HG03469 (cell line): Measurements from ENCODE around the gene DRAM1.

Experiments used
- ATAC-seq: cut with Tn5 transposase; IDR thresholded peaks from one replicate; pipeline ENCODE4 v1.9.1; 2021; ENCODE audit warnings: mild to moderate bottlenecking, moderate library complexity, moderate number of reproducible peaks; ENCODE audit not compliant: unreplicated experiment

DRAM1 gene

GRCh38 chr12:101939306-101939705 lies 61.9 kb downstream of the DRAM1 start:
- no peak for ATAC-seq

GRCh38 chr12:101939856-101940265 lies 62.5 kb downstream of the DRAM1 start:
- ATAC-seq: no peak

GRCh38 chr12:101940400-101940950 lies 63.1 kb downstream of the DRAM1 start:
- no peak for ATAC-seq

GRCh38 chr12:101941306-101942249 lies 64.2 kb downstream of the DRAM1 start:
- ATAC-seq: peak; percentile 80

DNA sequence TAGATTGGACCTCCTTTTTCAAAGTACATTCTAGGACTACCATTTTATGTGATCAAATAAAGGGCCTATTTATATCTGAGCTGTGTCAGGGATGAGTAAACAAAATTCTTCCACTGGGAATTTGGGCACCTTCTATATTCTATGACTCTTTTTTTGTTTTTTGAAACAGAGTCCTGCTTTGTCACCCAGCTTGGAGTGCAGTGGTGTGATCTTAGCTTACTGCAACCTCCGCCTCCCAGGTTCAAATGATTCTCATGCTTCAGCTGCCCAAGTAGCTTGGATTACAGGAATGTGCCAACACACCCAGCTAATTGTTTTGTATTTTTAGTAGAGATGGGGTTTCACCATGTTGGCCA lies 64.8 kb downstream of the DRAM1 start:
- no peak for ATAC-seq

DNA sequence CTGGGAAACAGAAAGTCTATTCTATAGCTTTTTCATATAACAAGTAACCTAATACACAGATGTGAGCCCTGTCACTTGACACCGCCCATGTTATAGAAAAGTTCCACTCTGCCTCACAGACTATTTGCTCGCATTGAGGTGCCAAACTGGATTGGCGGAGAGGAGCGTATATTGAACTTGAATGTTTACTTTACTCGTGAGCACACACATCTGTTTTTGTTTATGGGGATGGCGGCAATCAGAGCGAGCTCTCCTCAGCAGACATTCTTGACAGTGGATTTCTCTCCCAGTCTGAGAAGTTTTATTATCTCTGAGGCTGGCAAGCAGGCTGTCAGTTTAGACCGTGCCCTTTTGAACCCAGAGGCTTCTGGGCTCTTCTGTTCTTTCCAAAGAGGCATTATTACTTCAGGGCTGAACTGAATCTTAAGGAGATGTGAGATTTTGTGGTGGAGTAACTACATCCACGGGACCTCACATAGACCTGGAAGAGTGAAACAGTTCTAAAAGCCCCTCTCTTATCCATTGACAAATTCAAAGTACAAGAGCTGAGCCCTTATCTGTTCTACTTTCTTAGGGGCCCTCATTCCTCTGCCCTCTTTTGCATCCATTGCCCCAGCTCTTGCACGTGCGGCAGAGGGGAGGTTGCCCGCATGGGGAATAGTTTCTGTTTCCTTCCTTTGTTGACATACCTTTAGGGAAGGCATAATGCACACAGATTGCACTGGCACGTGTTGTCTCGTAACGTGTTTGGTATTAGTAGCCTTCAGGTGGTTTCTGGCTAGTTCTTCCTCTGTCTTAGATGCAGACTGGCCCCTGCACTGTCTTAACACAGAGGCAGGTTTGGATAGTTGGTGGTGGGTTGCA lies 68.2 kb downstream of the DRAM1 start:
- ATAC-seq: no peak

DNA sequence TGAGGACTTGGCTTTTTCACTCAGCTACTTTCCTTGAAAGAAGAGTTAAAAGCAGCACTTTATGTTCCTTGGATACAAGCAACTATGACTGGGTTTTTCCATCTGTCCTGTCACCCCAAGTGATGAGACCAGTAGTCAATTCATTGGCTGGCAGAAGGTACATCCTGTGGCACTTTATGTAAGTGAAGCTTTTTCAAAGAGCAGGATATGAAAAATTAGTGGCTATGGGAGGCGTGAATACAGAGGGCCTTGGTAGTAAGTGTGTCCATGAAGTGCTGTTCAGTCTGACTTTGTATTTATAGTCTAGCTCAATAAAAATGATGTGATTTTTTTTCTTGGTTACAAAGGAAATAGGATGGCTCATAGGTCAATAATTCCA lies 68.8 kb downstream of the DRAM1 start:
- no peak for ATAC-seq

- no peak for ATAC-seq
Observed at GRCh38 chr12:101947316-101947715, 69.9 kb downstream of the DRAM1 start.

- no peak for ATAC-seq
Observed at GRCh38 chr12:101948365-101948764, 71.0 kb downstream of the DRAM1 start.

DNA sequence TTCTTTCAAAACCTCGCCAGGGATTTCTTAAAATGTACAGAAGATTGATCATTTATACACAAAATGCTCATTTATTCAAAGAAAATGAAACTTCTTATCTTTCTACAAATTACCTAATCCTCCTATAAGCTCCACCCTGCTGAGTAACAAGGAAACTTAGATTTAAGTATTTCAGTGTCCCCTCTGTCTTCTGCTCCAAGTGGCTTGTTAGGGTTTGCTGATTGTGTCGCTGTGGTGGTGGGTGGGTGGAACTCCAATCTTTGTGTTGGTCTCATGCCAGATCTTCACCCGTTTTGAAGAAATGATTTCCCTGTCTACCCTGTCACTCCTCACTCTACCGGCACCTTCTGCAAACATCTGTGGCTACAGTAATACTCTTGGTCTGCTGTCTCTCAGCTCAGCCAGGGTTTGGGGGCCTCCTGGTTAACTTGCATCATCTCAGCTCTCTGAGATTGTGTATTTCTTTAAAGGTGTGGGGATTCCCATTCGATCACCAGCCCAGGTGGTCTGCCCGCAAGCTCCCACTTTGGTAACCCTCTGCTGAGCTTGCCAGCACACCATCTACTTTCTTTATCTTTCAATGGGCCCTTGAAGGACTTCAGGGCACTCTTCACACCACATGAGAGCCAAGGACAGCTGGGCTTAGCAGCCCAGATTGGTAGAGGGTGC lies 73.8 kb downstream of the DRAM1 start:
- no peak for ATAC-seq

GRCh38 chr12:101954113-101954512 lies 76.7 kb downstream of the DRAM1 start:
- ATAC-seq: no peak

- ATAC-seq: no peak
Observed at GRCh38 chr12:101954676-101955075, 77.3 kb downstream of the DRAM1 start.

DNA sequence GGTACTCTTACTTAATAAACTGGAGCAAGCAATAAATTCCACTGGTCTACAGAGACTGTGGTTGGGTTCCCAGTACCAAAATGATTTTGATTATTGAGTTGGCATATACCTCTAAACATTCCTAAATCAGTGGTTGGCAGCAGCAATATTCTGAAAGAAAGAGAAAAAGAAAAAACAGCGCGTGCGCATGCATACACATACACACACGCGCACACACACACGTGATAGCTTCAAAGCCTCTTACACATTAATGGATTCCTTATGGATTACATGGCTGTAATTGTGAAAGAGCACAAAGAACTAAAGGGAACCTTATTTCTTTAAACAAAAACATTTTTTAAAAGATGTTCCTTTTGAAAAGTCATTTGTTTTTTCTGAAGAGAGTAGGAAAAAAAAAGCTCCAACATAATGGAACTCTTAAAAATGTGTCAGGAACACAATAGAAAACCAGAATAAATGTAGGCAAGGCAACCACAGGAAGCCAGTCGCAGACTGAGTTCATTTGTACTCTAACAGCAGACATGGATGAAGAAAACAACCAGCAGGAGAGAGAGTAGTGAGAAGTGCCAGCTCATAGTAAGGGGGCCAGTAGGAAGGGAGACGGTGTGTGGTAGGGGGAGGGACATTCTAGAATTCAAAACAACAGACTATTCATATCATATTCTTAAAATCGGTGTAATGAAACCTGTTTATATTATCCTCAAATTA lies 80.0 kb downstream of the DRAM1 start:
- ATAC-seq: no peak

GRCh38 chr12:101959607-101960006 lies 82.2 kb downstream of the DRAM1 start:
- ATAC-seq: no peak

DNA sequence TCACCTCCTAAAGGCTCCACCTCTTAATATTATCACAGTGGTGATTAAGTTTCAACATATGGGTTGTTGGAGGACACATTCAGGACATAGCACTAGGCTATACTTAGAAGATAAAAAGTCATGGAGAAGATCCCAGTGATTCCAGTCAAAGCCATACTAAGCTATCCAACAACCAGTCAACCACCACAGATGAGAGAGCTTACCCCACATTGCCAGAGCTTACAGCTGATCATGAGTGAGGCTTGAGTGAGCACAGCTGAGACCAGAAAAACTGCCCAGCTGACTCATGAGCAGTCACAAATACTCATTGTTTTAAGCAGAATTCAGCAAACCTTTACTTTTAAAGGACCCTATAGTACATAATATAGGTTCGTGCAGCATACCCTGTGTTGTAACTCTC lies 85.1 kb downstream of the DRAM1 start:
- ATAC-seq: no peak

DNA sequence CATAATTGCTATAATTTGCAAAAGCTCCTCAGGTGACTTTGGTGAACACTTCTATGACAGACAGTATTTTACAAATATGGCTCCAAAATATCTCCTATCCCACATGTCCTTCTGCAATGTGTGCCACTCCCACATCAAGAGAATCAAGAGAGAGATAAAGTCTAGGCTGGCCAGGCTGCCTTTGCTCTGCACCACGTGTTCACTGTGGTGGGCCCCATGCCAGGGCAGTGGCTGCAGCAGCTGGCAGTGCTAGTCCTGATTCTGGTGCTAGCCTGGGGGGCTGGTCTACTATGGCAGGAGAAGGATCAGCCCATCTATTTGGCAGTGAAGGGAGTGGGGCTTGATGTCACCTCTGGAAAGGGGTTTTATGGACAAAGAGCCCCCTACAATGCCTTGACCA lies 86.3 kb downstream of the DRAM1 start:
- no peak for ATAC-seq

GRCh38 chr12:101966496-101966895 lies 89.1 kb downstream of the DRAM1 start:
- no peak for ATAC-seq

GRCh38 chr12:101967506-101967905 lies 90.1 kb downstream of the DRAM1 start:
- ATAC-seq: no peak

- peak; percentile 42 for ATAC-seq
Observed at GRCh38 chr12:101968770-101969169, 91.4 kb downstream of the DRAM1 start.
